A549 (cell line): Measurements from ENCODE around the gene KLHL2. TPM values are rescaled to one million over a fixed set of nuclear protein-coding genes. Genes with fewer than 3 reads are reported as not detected.
"Not testable (repeated sequence)": the region's sequence is repeated elsewhere in the genome, so short reads cannot be mapped to it uniquely, and the experiment has no call there.

ENCODE experiments used
- ATAC-seq, 2 experiments: fragments of 200-7000 bp in 1 of 2; fragments of >200 bp in 1 of 2; cut with Nextera tagmentation in 1 of 2; cut with Tn5 transposase in 1 of 2; 3 replicates each; pipeline versions ENCODE4 v1.8.0 to v1.9.1; 2018 to 2020; ENCODE audit warnings: mild to moderate bottlenecking in 1 of 2, moderate library complexity in 1 of 2
- CTCF ChIA-PET: fragments of 300-600 bp; sonication (Branson Sonifier 250); formaldehyde crosslinking; extraction: SDS; loops from one replicate; lab custom pipeline; 2021; ENCODE audit warnings: antibody characterized with exemption, inconsistent platforms; lab: Yijun Ruan, JAX
- POLR2A ChIA-PET: fragments of 350-600 bp; formaldehyde crosslinking; extraction: SDS; loops from one replicate; lab custom pipeline; 2021; ENCODE audit warnings: antibody characterized with exemption, inconsistent platforms; lab: Yijun Ruan, JAX
- DNase-seq, 2 experiments: peaks; one replicate each; pipeline versions ENCODE4 v3.0.0 to v3.0.0-alpha.2; 2011 to 2016; ENCODE audit warnings: low read depth in 1 of 2, low spot score in 1 of 2
- FAIRE-seq: peaks from 2 replicates; lab custom pipeline; 2011; peaks lifted over from hg19 to GRCh38; lab: Jason Lieb, UNC
- H3K27ac ChIP-seq, 2 experiments: fragments of >200 bp; sonication (Bioruptor Twin); formaldehyde crosslinking; 3 replicates each; pipeline ENCODE4 v1.5.1; 2016 to 2017
- H3K4me1 ChIP-seq: fragments of >200 bp; sonication (Bioruptor Twin); formaldehyde crosslinking; 3 replicates; pipeline ENCODE4 v1.6.1; 2016
- H3K4me2 ChIP-seq: fragments of >200 bp; sonication (Bioruptor Twin); formaldehyde crosslinking; 3 replicates; pipeline ENCODE4 v1.6.1; 2016
- H3K4me3 ChIP-seq: fragments of >200 bp; sonication (Bioruptor Twin); formaldehyde crosslinking; 3 replicates; pipeline ENCODE4 v1.5.1; 2016
- H3K9me3 ChIP-seq: fragments of >200 bp; sonication (Bioruptor Twin); formaldehyde crosslinking; 3 replicates; pipeline ENCODE4 v1.6.1; 2016
- BHLHE40 ChIP-seq: IDR thresholded peaks from 2 replicates; pipeline ENCODE4 v1.6.1; 2012; ENCODE audit warnings: low read depth, low read length, inconsistent platforms
- CBX2 ChIP-seq: fragments of 200-600 bp; sonication (generic); IDR thresholded peaks from 2 replicates; pipeline ENCODE4 v1.6.1; 2016; ENCODE audit warnings: low read depth, mild to moderate bottlenecking, borderline replicate concordance
- CHD2 ChIP-seq: fragments of 150-350 bp; IDR thresholded peaks from 2 replicates; pipeline ENCODE4 v1.6.1; 2014; ENCODE audit warnings: low read length; ENCODE audit not compliant: partially characterized antibody
- EHMT2 ChIP-seq: fragments of 200-600 bp; sonication (generic); IDR thresholded peaks from 2 replicates; pipeline ENCODE4 v1.6.1; 2016; ENCODE audit warnings: antibody characterized with exemption, low read depth, mild to moderate bottlenecking, moderate library complexity
- FOSB ChIP-seq: fragments of 250-450 bp; sonication (Bioruptor Pico); IDR thresholded peaks from 2 replicates; pipeline ENCODE4 v1.5.0; 2020; ENCODE audit warnings: mild to moderate bottlenecking, moderate library complexity
- HDAC2 ChIP-seq: fragments of 200-600 bp; sonication (generic); IDR thresholded peaks from 2 replicates; pipeline ENCODE4 v1.6.1; 2016
- HEYL ChIP-seq: fragments of 250-450 bp; sonication (Bioruptor Pico); IDR thresholded peaks from 2 replicates; pipeline ENCODE4 v1.8.0; 2021; ENCODE audit warnings: mild to moderate bottlenecking, moderate library complexity
- HOXA7 ChIP-seq: fragments of 250-450 bp; sonication (Bioruptor Pico); IDR thresholded peaks from 2 replicates; pipeline ENCODE4 v1.5.0; 2020; ENCODE audit warnings: mild to moderate bottlenecking, moderate library complexity
- HOXB13 ChIP-seq: fragments of 250-450 bp; sonication (Bioruptor Pico); IDR thresholded peaks from 2 replicates; pipeline ENCODE4 v1.5.0; 2020; ENCODE audit warnings: low read depth, mild to moderate bottlenecking, moderate library complexity
- JUNB ChIP-seq: fragments of >200 bp; sonication (Bioruptor Twin); formaldehyde crosslinking; IDR thresholded peaks from 2 replicates; pipeline ENCODE4 v1.6.1; 2016
- KDM1A ChIP-seq: fragments of 200-600 bp; sonication (generic); IDR thresholded peaks from 2 replicates; pipeline ENCODE4 v1.6.1; 2016; ENCODE audit warnings: low read depth, mild to moderate bottlenecking
- NFE2L2 ChIP-seq: fragments of 150-350 bp; conservative IDR thresholded peaks from 2 replicates; pipeline ENCODE4 v1.6.1; 2014; ENCODE audit warnings: low read length
- NR3C1 ChIP-seq: fragments of >200 bp; sonication (Bioruptor Twin); formaldehyde crosslinking; IDR thresholded peaks from 3 replicates; pipeline ENCODE4 v1.6.1; 2017
- POLR2A ChIP-seq: IDR thresholded peaks from 2 replicates; pipeline ENCODE4 v1.6.1; 2012; ENCODE audit warnings: mild to moderate bottlenecking, low read length
- POLR2AphosphoS2 ChIP-seq: conservative IDR thresholded peaks from 2 replicates; pipeline ENCODE4 v1.6.1; 2012; ENCODE audit warnings: low read length, improper control_type of control experiment, inconsistent platforms
- RARB ChIP-seq: fragments of 250-450 bp; sonication (Bioruptor Pico); IDR thresholded peaks from 2 replicates; pipeline ENCODE4 v1.8.0; 2021; ENCODE audit warnings: mild to moderate bottlenecking, moderate library complexity
- SMC3 ChIP-seq: fragments of >200 bp; sonication (Bioruptor Twin); formaldehyde crosslinking; IDR thresholded peaks from 3 replicates; pipeline ENCODE4 v1.6.1; 2018; ENCODE audit warnings: inconsistent platforms
- SREBF2 ChIP-seq: fragments of 450-650 bp; IDR thresholded peaks from 2 replicates; pipeline ENCODE4 v1.6.1; 2014; ENCODE audit warnings: mild to moderate bottlenecking, moderate library complexity
- ZC3H11A ChIP-seq: fragments of 450-650 bp; IDR thresholded peaks from 2 replicates; pipeline ENCODE4 v1.6.1; 2014; ENCODE audit warnings: antibody characterized with exemption, mild to moderate bottlenecking
- ZFP36 ChIP-seq: fragments of 450-650 bp; IDR thresholded peaks from 2 replicates; pipeline ENCODE4 v1.6.1; 2014; ENCODE audit warnings: borderline replicate concordance; ENCODE audit not compliant: partially characterized antibody
- ZNF302 ChIP-seq: fragments of 250-450 bp; sonication (Bioruptor Pico); IDR thresholded peaks from 2 replicates; pipeline ENCODE4 v1.9.0; 2021; ENCODE audit warnings: inconsistent platforms, mild to moderate bottlenecking, moderate library complexity
- WGBS: methylation state at CpG from one replicate; pipeline ENCODE4 v1.1.6; 2017; ENCODE audit errors: missing lambda C conversion rate; 5-methylcytosine and 5-hydroxymethylcytosine counted together
- polyA minus RNA-seq: library from RNA; depleted of rRNA, polyadenylated mRNA; stranded (reverse); fragments of >200 nt; gene quantifications from 2 replicates; pipeline ENCODE4 v1.2.3, GENCODE V29; 2011; rRNA and poly(A)+ RNA removed
- polyA plus RNA-seq, 4 experiments: library from polyadenylated mRNA; depleted of rRNA in 3 of 4; stranded (reverse); fragments of >200 nt; fragmentation: RNase III in 1 of 4; extraction: RNeasy Plus Mini Kit Qiagen cat#74134 plus additional on column Dnase treatment in 1 of 4; gene quantifications; 2 replicates in 3 of 4; 3 replicates in 1 of 4; pipeline ENCODE4 v1.2.3, GENCODE V29; 2011 to 2017
- TF ChIP-seq, protein P1 (sequence below): fragments of >200 bp; sonication (Bioruptor Twin); formaldehyde crosslinking; IDR thresholded peaks from 2 replicates; pipeline ENCODE4 v1.6.1; 2016
- TF ChIP-seq, protein P2 (sequence below): fragments of >200 bp; sonication (Bioruptor Twin); formaldehyde crosslinking; IDR thresholded peaks from 3 replicates; pipeline ENCODE4 v1.5.1; 2016
- TF ChIP-seq, protein P3 (sequence below): fragments of 150-350 bp; IDR thresholded peaks from 2 replicates; pipeline ENCODE4 v1.6.1; 2014; ENCODE audit warnings: low read depth, mild to moderate bottlenecking, low read length

The KLHL2 gene, protein sequence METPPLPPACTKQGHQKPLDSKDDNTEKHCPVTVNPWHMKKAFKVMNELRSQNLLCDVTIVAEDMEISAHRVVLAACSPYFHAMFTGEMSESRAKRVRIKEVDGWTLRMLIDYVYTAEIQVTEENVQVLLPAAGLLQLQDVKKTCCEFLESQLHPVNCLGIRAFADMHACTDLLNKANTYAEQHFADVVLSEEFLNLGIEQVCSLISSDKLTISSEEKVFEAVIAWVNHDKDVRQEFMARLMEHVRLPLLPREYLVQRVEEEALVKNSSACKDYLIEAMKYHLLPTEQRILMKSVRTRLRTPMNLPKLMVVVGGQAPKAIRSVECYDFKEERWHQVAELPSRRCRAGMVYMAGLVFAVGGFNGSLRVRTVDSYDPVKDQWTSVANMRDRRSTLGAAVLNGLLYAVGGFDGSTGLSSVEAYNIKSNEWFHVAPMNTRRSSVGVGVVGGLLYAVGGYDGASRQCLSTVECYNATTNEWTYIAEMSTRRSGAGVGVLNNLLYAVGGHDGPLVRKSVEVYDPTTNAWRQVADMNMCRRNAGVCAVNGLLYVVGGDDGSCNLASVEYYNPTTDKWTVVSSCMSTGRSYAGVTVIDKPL
- polyA plus RNA-seq (2011; rRNA removed) = 17.3 and 21.6 TPM in 2 replicates
- 6.4 and 6.6 TPM in 2 replicates for polyA plus RNA-seq (2012; cell fraction: cytosol; rRNA removed)
- 2.2 and 4.7 TPM in 2 replicates for polyA plus RNA-seq (2012; cell fraction: nucleus; rRNA removed)
- 10.7 to 13.6 TPM (median 12.2 TPM) in 3 replicates for polyA plus RNA-seq (2017; fragmentation: RNase III; extraction: RNeasy Plus Mini Kit Qiagen cat#74134 plus additional on column Dnase treatment)
- polyA minus RNA-seq = 6.9 and 8.1 TPM in 2 replicates

DNA sequence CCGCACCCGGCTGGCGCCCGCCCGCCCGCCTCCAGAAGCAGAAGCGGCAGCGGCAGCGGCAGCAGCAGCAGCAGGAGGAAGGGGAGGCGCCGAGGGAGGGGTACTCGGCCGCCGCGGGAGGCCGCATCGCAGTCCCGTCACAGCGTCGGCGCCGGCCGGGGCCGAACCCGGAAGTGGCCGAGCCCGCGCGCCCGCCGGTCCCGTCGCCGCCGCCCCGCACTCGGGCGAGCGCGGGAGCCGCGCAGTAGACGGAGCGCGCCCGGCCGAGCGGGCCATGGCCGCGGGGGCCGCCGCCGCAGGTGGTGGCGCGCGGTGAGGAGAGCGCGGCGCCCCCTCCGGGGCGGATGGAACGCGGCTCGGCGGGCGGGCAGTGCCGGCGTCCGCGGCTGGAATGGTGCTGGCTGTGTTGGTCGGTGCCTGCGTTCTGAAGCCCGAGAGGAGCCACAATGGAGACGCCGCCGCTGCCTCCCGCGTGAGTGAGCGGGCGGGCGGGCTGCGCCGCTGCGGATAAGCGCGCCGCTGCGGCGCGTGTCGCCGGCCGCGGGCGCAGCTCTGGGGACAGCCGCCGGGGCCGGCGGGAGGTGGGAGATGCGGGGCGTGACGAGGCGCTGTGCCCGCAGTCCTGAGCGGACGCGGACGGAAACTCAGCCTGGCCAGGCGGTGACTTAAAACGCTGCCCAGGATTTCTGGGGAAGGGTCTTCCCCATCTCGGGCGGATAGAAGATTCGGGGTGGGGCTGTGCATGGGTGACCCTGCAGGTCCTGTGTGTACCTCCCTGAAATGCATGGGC, at the start of gene KLHL2:
Gene KLHL2, plus strand, starts transcription at position 131 of the 790 bp plus-strand sequence. Its CDS starts 316 bp downstream, at position 447.
- H3K4me3 ChIP-seq = peak within 1 kb of the TSS; percentile 93
- peak; percentile 87 to 96 for ATAC-seq
- H3K27ac ChIP-seq = peak within 1 kb of the TSS; percentile 93 to 97
- peak; percentile 35 to 55 for DNase-seq
- H3K4me2 ChIP-seq = peak within 1 kb of the TSS; percentile 87
- FAIRE-seq = no peak
- WGBS = no CpG with 5 or more reads among the region's 113 CpGs
- peaks cover 39% of the 10 kb centered on the region for H3K4me1 ChIP-seq
- CTCF ChIA-PET = no interaction called here
- no peaks in the 10 kb centered on the region for H3K9me3 ChIP-seq
- TF ChIP-seq, protein P1, sequence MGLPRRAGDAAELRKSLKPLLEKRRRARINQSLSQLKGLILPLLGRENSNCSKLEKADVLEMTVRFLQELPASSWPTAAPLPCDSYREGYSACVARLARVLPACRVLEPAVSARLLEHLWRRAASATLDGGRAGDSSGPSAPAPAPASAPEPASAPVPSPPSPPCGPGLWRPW = no peak
- TF ChIP-seq POLR2A = peak; percentile 48
- POLR2A ChIA-PET = interaction anchor here (1.0 kb wide), 1 partner anchor 95 kb away, joined by 3 read pairs; the partner anchor contains the start of gene TMEM192

DNA sequence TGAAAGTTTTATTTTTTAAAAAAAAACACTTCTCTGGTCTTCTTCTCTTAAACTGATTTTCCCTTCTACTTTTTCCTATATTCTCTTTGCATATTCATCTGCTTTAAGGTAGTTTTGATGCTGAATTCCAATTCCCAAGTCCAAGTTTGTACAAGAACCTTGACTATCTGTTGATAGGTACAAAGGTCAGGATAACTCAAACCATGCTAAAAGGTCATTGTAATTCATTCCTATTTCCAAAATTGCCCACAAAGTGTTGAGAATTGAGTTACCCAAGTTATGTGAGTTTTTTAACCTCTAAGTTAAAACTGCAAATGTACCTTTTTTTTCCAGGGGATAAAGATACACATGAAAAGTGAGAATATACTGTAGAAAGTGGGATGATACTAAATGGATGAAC, 48.6 kb upstream of the KLHL2 start:
- peaks cover 5% of the 10 kb centered on the region; the same call in 1 of the 3 replicates for H3K9me3 ChIP-seq
- POLR2A ChIA-PET = no interaction called here
- no peaks in the 10 kb centered on the region for H3K4me1 ChIP-seq
- H3K27ac ChIP-seq = no peak overlapping the region
- FAIRE-seq (no peak), ATAC-seq (no peak), DNase-seq (no peak)
- no peak overlapping the region for H3K4me2 ChIP-seq
- no peak for TF ChIP-seq JUNB
- TF ChIP-seq NR3C1 = no peak
- TF ChIP-seq KDM1A = no peak
- no peak for TF ChIP-seq RARB (CRISPR knock-in tag)
- no peak for TF ChIP-seq HOXA7 (CRISPR knock-in tag)
- TF ChIP-seq HEYL (CRISPR knock-in tag) = no peak
- no peak for TF ChIP-seq HOXB13
- no peak for TF ChIP-seq ZNF302
- TF ChIP-seq BHLHE40 = no peak
- TF ChIP-seq ZFP36 = no peak
- no peak for TF ChIP-seq HDAC2
- no peak for TF ChIP-seq EHMT2
- no peak for TF ChIP-seq POLR2A
- TF ChIP-seq, protein P2, sequence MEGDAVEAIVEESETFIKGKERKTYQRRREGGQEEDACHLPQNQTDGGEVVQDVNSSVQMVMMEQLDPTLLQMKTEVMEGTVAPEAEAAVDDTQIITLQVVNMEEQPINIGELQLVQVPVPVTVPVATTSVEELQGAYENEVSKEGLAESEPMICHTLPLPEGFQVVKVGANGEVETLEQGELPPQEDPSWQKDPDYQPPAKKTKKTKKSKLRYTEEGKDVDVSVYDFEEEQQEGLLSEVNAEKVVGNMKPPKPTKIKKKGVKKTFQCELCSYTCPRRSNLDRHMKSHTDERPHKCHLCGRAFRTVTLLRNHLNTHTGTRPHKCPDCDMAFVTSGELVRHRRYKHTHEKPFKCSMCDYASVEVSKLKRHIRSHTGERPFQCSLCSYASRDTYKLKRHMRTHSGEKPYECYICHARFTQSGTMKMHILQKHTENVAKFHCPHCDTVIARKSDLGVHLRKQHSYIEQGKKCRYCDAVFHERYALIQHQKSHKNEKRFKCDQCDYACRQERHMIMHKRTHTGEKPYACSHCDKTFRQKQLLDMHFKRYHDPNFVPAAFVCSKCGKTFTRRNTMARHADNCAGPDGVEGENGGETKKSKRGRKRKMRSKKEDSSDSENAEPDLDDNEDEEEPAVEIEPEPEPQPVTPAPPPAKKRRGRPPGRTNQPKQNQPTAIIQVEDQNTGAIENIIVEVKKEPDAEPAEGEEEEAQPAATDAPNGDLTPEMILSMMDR = no peak
- H3K4me3 ChIP-seq = no peak overlapping the region
- CTCF ChIA-PET = no interaction called here

DNA sequence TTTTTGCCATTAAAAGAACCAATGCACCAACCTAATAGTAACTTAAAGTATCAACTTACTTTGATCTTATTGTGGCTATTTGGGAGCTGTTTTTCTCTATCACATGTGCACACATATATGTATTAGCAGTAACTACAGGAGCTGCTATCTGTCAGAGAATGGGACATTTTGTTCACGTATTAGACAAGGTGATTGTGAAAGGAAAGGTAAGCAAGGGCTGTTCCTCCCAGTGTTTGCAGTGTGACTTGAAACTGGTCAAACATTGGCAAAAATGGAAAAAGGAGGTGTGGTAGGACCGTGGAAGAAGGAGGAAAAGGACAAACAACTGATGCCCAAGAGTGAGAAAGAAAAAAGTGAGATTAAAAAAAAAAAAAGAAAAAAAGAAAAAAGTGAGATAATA, 43.1 kb upstream of the KLHL2 start:
- Histone ChIP-seq H3K9me3 (no peaks in the 10 kb centered on the region), H3K27ac (no peak overlapping the region), H3K4me1 (no peaks in the 10 kb centered on the region), H3K4me2 (no peak overlapping the region), H3K4me3 (no peak overlapping the region)
- DNase-seq (no peak), ATAC-seq (no peak), FAIRE-seq (no peak)
- TF ChIP-seq SMC3 (no peak), RARB (CRISPR knock-in tag) (no peak), NFE2L2 (no peak), CBX2 (no peak), ZFP36 (no peak), ZC3H11A (no peak), FOSB (CRISPR knock-in tag) (no peak), SREBF2 (no peak), POLR2AphosphoS2 (no peak), POLR2A (no peak), BHLHE40 (no peak), CHD2 (no peak)
- TF ChIP-seq, protein P3, sequence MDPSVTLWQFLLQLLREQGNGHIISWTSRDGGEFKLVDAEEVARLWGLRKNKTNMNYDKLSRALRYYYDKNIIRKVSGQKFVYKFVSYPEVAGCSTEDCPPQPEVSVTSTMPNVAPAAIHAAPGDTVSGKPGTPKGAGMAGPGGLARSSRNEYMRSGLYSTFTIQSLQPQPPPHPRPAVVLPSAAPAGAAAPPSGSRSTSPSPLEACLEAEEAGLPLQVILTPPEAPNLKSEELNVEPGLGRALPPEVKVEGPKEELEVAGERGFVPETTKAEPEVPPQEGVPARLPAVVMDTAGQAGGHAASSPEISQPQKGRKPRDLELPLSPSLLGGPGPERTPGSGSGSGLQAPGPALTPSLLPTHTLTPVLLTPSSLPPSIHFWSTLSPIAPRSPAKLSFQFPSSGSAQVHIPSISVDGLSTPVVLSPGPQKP = no peak
- ChIA-PET POLR2A (no interaction called here), CTCF (interaction anchor here (0.6 to 0.7 kb wide), 2 partner anchors 13 to 130 kb away, joined by 3 to 4 read pairs; no protein-coding TSS in a partner anchor)
- WGBS = 39% methylated on average over 2 of the region's 2 CpGs

DNA sequence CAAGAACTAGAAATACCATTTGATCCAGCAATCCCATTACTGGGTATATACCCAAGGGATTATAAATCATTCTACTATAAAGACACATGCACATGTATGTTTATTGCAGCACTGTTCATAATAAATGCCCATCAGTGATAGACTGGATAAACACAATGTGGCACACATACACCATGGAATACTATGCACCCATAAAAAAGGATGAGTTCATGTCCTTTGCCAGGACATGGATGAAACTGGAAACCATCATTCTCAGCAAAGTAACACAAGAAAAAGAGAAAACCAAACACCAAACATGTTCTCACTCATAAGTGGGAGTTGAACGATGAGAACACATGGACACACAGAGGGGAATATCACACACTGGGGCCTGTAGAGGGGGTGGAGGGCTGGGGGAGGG, 40.5 kb upstream of the KLHL2 start:
- H3K27ac ChIP-seq, H3K4me2 ChIP-seq, ATAC-seq, CTCF ChIA-PET, POLR2A ChIA-PET, H3K4me3 ChIP-seq, DNase-seq, H3K9me3 ChIP-seq, FAIRE-seq, H3K4me1 ChIP-seq: not testable (repeated sequence)
- WGBS = 11% methylated on average over 1 of the region's 1 CpG
